Endothelial cell (in vitro differentiated cells): Measurements from ENCODE around the gene CARM1. TPM values are rescaled to one million over a fixed set of nuclear protein-coding genes. Genes with fewer than 3 reads are reported as not detected.
"Not testable (repeated sequence)": the region's sequence is repeated elsewhere in the genome, so short reads cannot be mapped to it uniquely, and the experiment has no call there.

ENCODE experiments used
- DNase-seq: peaks from one replicate; pipeline ENCODE4 v3.0.0; 2021; ENCODE audit warnings: low spot score
- H3K27ac Mint-ChIP-seq: one replicate; pipeline ENCODE4 v1.8.0; 2021; ENCODE audit warnings: mixed read lengths, inconsistent platforms; ENCODE audit not compliant: unreplicated experiment
- H3K27me3 Mint-ChIP-seq: one replicate; pipeline ENCODE4 v1.8.0; 2021; ENCODE audit warnings: mild to moderate bottlenecking, moderate library complexity, mixed read lengths, inconsistent platforms; ENCODE audit not compliant: unreplicated experiment
- H3K36me3 Mint-ChIP-seq: one replicate; pipeline ENCODE4 v1.8.0; 2021; ENCODE audit warnings: mild to moderate bottlenecking, low read depth, mixed read lengths, inconsistent platforms; ENCODE audit not compliant: unreplicated experiment
- H3K4me1 Mint-ChIP-seq: one replicate; pipeline ENCODE4 v1.8.0; 2021; ENCODE audit warnings: mild to moderate bottlenecking, mixed read lengths, inconsistent platforms; ENCODE audit not compliant: unreplicated experiment
- H3K4me3 Mint-ChIP-seq: one replicate; pipeline ENCODE4 v1.8.0; 2021; ENCODE audit warnings: mild to moderate bottlenecking, mixed read lengths, inconsistent platforms; ENCODE audit not compliant: unreplicated experiment
- H3K9me3 Mint-ChIP-seq: one replicate; pipeline ENCODE4 v1.8.0; 2021; ENCODE audit warnings: mixed read lengths, inconsistent platforms; ENCODE audit not compliant: unreplicated experiment
- total RNA-seq: library from RNA; stranded (reverse); fragmentation: NEBNext Ultra II Directional; extraction: Animal tissue kit (Norgen Biotek cat#: 25700); gene quantifications from one replicate; pipeline ENCODE4 v1.2.1, GENCODE V29; 2021; ENCODE audit not compliant: unreplicated experiment
- TF ChIP-seq, protein P1 (sequence below): fragments of 200-600 bp; sonication (generic); IDR thresholded peaks from one replicate; pipeline ENCODE4 v1.5.0; 2021; ENCODE audit warnings: antibody characterized with exemption; ENCODE audit not compliant: unreplicated experiment

The CARM1 gene
- total RNA-seq, 1 donor from 2014 or later: 63.2 TPM

DNA sequence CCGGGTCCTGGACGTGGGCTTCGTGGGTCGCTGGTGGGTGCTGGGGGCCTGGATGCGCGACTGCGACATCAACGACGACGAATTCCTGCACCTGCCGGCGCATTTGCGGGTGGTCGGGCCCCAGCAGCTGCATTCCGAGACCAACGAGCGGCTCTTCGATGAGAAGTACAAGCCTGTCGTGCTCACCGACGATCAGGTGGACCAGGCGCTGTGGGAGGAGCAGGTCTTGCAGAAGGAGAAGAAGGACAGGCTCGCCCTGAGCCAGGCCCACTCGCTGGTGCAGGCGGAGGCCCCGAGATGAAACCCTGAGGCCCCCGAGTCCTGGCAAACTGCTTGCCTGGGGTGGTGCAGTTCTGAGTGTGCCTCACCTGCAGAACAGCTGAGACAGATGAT lies 58.0 kb downstream of the CARM1 start:
- H3K4me1 Mint-ChIP-seq: no peaks in the 10 kb centered on the region
- no peak for DNase-seq
- peaks cover 9% of the 10 kb centered on the region for H3K27me3 Mint-ChIP-seq
- TF ChIP-seq, protein P1, sequence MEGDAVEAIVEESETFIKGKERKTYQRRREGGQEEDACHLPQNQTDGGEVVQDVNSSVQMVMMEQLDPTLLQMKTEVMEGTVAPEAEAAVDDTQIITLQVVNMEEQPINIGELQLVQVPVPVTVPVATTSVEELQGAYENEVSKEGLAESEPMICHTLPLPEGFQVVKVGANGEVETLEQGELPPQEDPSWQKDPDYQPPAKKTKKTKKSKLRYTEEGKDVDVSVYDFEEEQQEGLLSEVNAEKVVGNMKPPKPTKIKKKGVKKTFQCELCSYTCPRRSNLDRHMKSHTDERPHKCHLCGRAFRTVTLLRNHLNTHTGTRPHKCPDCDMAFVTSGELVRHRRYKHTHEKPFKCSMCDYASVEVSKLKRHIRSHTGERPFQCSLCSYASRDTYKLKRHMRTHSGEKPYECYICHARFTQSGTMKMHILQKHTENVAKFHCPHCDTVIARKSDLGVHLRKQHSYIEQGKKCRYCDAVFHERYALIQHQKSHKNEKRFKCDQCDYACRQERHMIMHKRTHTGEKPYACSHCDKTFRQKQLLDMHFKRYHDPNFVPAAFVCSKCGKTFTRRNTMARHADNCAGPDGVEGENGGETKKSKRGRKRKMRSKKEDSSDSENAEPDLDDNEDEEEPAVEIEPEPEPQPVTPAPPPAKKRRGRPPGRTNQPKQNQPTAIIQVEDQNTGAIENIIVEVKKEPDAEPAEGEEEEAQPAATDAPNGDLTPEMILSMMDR: no peak
- no peak overlapping the region for H3K27ac Mint-ChIP-seq
- H3K4me3 Mint-ChIP-seq: peak overlapping the region; percentile 91
- H3K9me3 Mint-ChIP-seq: no peaks in the 10 kb centered on the region
- H3K36me3 Mint-ChIP-seq: peaks cover 5% of the 10 kb centered on the region

DNA sequence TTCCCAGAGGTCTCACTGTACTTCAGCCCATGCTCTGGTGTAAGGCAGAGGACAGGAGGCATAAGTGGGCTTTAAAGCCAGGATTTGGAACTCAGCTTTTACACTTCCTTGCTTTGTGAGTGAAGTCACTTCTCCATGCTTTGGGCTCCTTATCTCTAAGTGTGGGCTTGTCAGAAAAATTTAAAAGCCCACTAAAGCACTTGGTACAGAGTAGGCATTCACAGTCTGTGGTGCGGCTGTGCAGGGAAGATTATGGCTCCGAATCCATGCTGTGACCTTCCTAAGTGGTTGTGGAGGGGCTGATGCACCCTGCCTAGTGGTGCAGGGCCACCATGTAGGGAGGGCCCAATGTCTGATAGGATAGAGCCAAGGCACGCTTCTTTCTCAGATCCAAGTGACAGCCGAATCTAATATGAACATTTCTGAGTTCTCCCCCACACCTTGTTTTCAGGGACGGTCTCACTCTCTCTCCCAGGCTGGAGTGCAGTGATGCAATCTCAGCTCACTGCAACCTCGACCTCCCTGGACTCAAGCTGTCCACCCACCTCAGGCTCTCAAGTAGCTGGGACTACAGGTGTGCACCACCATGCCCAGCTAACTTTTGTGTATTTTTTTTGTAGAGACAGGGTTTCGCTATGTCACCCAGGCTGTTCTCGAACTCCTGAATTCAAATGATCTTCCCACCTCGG lies 64.2 kb downstream of the CARM1 start:
- no peaks in the 10 kb centered on the region for H3K9me3 Mint-ChIP-seq
- no peak overlapping the region for H3K27ac Mint-ChIP-seq
- no peak overlapping the region for H3K4me3 Mint-ChIP-seq
- H3K4me1 Mint-ChIP-seq: no peaks in the 10 kb centered on the region
- no peaks in the 10 kb centered on the region for H3K27me3 Mint-ChIP-seq
- DNase-seq: no peak
- H3K36me3 Mint-ChIP-seq: no peaks in the 10 kb centered on the region
- TF ChIP-seq, protein P1: no peak

DNA sequence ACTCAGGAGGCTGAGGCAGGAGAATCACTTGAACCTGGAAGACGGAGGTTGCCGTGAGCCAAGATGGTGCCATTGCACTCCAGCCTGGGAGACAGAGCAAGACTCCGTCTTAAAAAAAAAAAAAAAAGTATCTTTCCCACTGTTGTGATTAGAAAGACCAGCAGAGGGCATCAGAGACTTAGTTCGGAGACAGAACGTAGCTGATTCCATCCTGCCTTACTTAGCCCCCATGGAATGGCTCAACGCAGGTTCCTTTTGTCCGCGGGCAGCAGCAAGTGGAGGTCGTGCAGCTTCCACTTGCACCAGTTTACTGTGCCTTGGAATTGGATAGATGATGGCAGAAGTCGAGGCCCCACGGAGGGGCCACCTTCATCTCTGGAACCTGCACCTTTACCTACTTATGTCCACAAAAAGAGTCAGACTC lies 65.3 kb downstream of the CARM1 start:
- Mint-ChIP-seq H3K27ac (no peak overlapping the region), H3K27me3 (peaks cover 1% of the 10 kb centered on the region), H3K9me3 (no peaks in the 10 kb centered on the region), H3K36me3 (no peaks in the 10 kb centered on the region), H3K4me3 (no peak overlapping the region), H3K4me1 (no peaks in the 10 kb centered on the region)
- TF ChIP-seq, protein P1: peak; percentile 57
- DNase-seq: peak; percentile 64

DNA sequence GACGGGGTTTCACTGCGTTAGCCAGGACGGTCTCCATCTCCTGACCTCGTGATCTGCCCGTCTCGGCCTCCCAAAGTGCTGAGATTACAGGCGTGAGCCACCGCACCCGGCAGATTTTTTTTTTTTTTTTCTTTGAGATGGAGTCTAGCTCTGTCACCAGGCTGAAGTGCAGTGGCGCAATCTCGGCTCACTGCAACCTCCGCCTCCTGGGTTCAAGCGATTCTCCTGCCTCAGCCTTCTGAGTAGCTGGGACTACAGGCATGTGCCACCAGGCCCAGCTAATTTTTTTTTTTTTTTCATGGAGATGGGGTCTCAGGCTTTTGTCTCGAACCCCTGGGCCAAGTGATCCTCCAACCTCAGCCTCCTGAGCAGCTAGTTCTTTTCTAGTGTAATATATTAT lies 70.3 kb downstream of the CARM1 start:
- H3K4me3 Mint-ChIP-seq, H3K27ac Mint-ChIP-seq, H3K27me3 Mint-ChIP-seq, H3K9me3 Mint-ChIP-seq, DNase-seq, H3K36me3 Mint-ChIP-seq, H3K4me1 Mint-ChIP-seq: not testable (repeated sequence)

DNA sequence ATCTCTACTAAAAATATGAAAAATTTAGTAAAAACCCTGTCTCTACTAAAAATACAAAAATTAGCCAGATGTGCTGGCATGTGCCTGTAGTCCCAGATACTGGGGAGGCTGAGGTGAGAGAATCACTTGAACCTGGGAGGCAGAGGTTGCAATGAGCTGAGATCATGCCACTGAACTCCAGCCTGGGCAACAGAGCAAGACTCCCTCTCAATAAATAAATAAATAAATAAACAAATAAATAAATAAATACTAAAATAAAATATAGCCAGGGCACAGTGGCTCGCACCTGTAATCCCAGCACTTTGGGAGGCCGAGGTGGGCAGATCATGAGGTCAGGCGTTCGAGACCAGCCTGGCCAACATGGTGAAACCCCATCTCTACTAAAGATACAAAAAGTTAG lies 72.1 kb downstream of the CARM1 start:
- DNase-seq, H3K4me1 Mint-ChIP-seq, H3K27ac Mint-ChIP-seq, H3K9me3 Mint-ChIP-seq, H3K36me3 Mint-ChIP-seq, H3K27me3 Mint-ChIP-seq, H3K4me3 Mint-ChIP-seq: not testable (repeated sequence)

DNA sequence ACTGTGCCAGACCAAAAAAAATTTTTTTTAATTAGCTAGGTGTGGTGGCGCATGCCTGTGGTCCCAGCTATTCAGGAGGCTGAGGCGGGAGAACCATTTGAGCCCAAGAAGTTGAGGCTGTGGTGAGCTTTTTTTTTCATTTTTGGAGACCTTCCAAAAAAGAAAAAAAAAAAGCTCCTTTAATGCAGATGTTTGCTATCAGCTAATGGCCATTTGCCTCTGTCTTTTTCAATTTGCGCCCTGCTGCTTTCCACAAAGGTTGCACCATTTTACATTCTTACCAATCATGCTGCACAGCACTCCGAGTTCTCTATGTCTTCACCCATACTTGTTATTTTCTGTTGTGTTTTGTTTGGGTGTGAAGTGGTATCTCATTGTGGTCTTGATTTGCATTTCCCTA lies 73.9 kb downstream of the CARM1 start:
- TF ChIP-seq, protein P1: no peak
- Mint-ChIP-seq H3K4me3 (no peak overlapping the region), H3K27ac (no peak overlapping the region), H3K4me1 (no peaks in the 10 kb centered on the region), H3K9me3 (no peaks in the 10 kb centered on the region), H3K27me3 (peaks cover 1% of the 10 kb centered on the region), H3K36me3 (no peaks in the 10 kb centered on the region)
- DNase-seq: no peak
